HG02588 (cell line): ENCODE data around the gene EPHB1.
"Not testable (repeated sequence)": the region's sequence is repeated elsewhere in the genome, so short reads cannot be mapped to it uniquely, and the experiment has no call there.

ENCODE experiments used
- ATAC-seq: cut with Tn5 transposase; IDR thresholded peaks from one replicate; pipeline ENCODE4 v1.9.1; 2021; ENCODE audit warnings: mild to moderate bottlenecking, moderate library complexity; ENCODE audit not compliant: unreplicated experiment

EPHB1 gene

DNA sequence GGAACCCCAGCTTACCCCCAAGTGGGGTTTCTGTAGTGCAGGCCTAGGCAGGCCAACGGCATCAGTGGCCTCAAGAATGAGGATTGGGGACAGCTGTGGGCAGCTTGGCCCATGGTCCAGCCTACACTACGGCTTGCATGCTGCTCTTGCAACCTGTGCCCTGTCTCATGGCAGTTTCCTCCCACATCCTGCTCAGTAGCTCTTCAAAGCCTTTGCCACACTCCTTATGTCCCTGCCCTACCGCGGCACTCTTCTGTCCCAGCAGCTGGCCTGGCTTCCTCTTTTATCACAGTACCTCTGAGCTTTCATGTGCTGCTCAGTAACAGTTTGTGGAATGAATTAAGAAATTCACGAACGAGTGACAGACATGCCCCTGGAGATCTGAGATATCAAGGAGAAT is 431.0 kb downstream of the EPHB1 start:
- peak; percentile 61 for ATAC-seq

DNA sequence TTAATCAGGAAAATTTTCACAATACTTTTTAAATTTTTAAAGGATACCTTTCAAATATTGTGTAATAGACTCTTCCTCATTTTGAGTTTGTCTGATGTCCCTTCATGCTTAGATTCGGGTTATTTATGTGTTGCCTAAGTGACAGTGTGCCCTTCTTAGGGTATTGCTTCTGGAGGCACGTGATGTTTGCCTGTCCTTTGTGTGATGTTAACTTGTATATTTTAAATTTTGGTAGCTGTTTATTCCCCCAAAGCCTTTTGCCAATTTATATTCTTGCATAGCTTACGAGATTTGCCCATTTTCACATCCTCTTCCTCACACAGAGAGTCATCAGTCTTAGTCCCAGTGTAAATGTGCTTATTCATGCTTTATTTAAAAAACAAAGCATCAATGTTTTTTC is 433.1 kb downstream of the EPHB1 start:
- ATAC-seq, result no peak

DNA sequence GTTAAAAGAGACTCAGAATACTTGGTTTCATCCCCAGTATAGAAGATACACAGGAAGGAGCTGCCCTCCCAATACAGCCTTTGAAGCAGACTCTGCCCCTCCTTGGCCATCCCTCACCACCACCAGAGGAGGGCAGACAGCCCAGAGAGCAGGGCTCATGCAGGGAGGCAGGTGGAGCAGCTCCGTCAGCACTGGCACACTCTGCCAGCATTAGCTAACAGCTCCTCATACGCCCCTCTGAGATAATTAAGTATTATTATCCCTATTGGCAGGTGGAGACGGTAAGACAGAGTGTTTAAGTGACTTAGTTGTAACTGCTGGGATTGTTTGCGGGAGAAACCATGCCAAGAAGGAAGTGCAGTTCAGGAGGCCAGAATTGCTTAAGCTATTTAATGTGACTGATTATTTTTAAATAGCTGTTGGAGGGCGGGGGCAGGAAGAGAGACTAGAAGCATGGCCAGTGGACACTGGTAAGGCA is 434.0 kb downstream of the EPHB1 start:
- ATAC-seq, result no peak

DNA sequence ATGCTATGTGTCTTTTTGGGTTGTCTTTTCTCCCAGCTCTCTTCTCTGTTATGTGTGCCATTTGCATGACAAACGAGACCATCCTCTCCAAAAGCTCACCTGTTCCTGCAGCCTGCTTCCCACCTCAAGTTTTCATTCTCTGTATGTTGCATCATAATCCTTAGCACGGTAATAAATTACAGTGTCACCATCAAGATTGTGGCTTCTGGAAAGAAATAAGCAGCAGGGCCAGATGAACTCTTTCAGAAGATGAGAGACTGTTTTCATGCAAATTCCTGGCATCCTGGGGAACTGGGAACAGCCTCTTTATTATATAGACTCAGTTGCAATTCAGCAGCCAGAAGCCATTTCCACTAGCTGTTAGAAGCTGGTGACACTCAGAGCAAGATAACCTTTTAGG is 436.7 kb downstream of the EPHB1 start:
- no peak for ATAC-seq

DNA sequence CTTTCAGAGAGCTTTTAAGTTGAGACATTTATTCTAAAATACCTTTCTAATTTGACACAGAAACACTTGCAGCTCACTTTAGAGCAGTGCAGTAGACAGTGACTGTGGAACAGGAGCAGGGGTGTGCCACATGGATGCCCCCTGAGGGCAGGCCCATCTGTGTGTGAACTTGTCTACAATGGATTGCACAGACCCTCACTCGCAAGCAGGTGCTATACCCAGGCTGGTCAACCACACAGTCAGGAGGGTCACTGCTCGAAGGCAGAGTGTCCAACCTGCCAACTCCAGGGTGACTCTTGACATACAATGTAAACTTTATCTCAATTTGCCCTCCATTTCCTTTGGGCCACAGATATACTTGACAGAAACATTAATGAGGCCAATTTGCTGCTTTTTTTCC is 437.2 kb downstream of the EPHB1 start:
- no peak for ATAC-seq

DNA sequence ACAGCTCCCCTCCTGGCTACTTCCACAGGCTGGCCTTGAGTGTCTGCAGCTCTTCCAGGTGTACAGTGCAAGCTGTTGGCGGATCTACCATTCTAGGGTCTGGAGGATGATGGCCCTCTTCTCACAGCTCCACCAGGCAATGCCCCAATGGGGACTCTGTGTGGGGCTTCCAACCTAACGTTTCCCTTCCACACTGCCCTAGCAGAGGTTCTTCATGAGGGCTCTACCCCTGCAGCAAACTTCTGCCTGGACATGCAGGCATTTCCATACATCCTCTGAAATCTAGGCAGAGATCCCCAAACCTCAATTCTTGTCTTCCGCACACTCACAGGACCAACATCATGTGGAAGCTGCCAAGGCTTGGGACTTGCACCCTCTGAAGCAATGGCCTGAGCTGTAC is 438.4 kb downstream of the EPHB1 start:
- not testable (repeated sequence) for ATAC-seq

DNA sequence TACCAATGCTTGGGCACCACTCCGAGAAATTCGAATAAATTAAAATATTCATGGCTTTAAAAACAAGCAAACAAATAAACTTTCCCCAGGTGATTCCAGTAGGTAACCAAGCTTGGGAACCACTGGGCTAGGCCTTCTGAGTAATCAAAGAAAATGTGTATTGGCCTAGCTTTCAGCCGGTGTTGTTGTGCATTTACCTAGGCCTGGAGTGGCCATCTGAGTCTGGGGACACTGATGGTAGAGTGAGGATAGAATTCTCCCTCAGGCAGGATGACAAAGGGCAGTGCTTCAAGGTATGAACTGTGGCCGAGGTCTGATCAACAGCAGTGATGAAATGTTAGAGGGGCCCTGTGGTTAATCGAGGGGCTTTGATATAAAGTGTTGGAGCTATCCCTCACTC is 440.5 kb downstream of the EPHB1 start:
- ATAC-seq, result no peak

DNA sequence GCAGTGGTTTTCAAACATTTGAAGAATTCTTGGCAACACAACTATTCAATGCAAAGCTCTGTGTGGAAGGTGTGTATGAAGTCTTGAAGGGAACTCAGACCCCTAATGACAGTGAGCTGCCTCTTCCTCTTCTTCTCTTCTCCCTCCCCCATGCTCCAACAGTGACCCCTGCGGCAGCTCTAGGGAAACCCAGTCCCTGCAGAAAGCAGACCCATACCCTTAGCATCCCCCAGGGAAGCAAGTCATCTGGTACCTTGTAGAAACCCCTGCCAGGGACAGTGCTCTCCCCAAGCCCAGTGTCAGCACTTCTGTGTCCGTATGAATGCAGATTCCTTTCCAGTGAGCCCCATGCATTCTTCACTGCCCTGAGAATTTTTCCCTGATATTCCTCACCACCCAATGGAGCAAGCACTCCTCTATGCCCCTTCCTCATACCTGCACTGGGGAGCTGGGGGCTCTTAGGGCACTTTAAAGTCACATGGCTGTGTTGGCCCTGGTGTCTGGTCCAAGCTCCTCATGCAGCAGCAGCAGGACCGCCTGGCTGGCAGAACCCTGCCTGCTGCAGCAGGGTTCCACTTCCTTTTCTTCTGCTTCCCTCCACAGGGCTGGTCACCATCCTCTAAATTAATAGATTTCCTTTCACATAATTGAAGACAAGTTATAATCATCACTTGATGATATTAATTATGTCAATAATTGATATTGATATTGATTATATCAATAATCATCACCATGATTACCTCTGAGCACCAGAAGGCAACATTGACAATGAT is 442.5 kb downstream of the EPHB1 start:
- ATAC-seq, result no peak

DNA sequence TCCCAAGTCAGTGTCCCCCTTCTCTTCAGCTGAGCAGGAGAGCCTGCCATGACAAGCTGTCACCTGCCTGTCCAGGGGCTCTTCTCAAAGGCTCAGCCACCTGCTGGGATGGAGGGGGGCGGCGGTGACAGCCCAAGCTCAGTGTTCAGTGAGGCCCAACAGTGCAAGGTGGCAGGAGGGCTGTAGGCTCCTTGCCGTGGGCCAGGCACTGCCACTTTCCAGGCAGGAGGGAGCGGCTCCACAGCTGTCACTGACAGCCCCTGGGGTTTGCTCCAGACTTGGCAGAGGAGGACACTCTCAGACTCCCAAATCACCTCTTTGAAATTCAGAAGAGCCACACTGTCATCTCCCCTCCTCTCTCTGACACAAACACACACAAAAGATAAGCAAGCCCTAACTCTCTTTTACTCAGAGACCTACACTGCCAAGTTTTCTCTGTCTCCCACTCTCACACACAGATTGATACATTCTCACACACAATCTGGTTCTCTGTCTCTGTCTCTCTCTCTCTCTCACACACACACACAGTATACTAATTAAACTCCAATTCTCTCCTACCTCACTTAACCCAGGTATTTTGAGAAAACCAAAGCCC is 443.3 kb downstream of the EPHB1 start:
- ATAC-seq, result no peak

DNA sequence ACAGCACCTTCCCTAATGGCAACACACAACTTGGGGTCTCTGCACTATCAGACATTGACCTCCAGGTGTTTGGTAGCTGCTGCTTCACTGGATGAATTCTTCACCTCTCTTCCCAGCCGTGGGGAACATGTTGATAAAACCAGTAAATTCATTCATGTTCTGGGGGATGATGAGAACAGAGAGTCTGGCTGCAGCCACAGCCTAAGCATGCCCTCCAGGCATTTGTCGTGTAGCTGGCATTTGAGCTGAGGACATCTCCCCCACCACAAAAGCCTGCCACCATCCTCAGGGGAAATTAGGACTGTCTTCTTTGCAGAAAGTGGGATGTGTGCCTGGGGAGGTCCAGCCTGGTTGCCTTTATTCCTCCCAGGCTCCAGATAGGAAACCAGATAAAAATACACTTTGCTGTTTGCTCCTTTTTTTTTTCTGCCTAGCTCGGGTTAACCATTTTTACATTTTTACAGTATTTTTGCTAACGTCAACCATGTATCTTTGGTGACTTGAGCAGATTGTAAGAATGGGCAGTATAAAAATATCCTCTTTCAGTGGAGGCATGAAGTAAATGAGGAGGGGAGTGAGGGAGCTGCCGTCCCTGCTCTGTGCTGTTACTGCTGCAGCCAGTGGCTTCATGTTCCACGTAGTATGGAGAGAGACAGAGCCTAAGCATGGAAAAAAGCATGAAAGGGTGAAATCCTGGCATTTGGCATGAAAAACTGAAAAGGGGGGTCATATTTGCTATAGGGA is 444.0 kb downstream of the EPHB1 start:
- no peak for ATAC-seq

DNA sequence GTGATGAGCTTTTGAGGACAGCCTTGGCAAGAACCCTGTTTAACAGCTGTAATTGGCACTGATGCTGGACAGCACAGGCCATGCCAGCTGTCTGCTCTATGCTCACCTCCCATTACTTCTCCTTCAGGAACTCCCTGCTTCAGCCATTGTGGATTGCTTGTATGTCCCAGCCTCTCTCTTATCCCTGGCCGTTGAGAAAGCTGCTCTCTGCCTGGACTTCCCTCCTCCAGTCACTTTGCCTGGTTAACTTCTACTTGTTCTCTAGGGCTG is 444.5 kb downstream of the EPHB1 start:
- no peak for ATAC-seq

DNA sequence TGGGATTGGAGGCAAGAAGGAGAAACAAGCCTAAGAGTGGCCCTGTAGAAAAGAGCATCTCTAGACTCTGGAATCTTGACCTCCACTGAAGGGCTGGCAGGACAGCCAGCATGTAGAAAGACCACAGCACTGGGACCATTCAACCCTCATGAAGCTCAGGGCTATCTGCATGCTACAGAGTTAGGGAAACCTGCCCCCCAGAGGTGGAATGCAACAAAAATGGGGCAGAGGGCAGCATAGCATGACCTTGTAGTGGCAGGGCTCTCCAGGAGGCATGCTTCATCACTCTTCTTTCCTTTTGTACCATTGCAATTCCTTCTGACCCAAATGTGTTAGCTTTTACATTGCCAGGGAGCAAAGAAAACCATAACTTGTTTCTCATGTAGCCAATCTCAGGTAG is 445.4 kb downstream of the EPHB1 start:
- ATAC-seq, result peak; percentile 74

DNA sequence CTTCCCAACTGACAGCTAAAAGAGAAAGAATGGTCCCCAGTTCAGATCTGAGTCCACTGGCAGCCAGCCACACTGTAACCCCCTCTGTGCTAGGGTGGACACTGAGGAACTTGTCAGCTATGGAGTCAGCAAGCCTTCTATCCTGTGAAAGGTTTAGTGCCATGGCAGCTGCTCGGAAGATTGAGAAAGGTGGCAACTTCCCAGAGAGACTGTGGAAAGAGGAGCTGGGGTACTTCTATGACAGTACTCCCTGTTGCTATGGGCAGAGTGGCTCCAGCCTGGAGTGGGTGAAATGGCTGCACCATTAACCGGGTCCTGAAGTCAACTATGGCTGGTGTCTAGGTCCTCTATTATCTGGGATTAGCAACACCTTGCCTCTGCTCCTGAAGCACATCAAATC is 447.2 kb downstream of the EPHB1 start:
- no peak for ATAC-seq

DNA sequence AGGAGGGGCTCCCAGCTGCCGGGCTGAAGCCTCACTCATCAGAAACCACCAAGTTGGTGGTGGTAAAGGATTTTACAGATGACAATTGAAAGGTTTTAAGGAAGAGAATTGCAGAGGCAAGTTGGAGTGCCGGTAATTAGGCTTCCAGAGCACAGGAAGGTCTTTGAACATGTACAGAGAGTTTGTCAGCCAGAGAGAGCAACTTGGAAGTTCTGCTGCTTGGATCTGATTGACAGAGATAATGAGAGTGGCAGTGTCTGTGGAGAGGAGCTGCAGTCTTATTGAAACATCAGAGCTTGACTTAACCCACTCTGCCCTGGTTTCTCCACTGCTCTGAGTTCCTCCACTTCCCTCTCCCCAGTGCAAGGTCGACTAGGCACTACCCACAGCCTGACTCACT is 448.6 kb downstream of the EPHB1 start:
- ATAC-seq, result no peak

DNA sequence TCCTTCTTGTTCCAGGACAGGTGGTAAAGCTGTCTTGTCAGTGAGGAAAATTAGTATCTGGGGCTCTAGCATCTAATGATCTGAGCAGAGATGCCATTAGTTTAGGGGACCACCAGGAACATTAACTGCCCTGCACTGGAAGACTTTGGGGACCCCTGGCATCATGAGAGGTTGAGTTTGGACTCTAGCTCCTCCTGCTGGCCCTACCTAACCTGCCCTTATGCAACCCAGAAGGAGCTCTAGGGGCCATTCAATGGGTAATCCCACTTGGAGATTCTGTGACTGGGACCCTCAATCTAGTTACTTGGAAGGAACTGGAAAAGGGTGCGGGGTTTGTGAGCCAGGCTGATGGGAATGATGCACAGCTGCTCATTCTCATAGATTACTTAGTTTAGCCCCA is 451.0 kb downstream of the EPHB1 start:
- no peak for ATAC-seq

DNA sequence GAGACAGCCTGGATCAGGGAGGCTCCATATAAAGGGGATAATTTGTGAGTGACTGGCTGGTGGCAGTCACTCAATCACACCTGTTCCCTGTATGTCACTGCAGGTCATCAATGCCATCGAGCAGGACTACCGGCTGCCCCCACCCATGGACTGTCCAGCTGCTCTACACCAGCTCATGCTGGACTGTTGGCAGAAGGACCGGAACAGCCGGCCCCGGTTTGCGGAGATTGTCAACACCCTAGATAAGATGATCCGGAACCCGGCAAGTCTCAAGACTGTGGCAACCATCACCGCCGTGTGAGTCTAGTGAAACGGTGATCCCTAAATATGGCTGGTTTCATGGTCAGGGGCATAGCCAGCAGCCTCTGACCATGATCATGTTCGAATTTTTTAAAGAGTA is 453.2 kb downstream of the EPHB1 start:
- no peak for ATAC-seq

DNA sequence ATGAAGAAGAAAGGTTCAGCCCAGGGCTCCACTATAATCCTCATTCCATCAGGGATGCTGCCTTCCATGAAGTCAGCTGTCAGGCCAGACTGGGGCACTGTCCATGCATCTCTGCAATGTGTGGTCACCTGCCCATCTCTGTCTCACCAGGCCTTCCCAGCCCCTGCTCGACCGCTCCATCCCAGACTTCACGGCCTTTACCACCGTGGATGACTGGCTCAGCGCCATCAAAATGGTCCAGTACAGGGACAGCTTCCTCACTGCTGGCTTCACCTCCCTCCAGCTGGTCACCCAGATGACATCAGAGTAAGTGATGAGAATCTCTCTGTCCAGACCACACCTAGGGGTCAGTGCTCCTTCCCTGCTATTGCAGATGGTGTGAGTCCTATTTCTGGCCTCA is 454.1 kb downstream of the EPHB1 start:
- ATAC-seq, result no peak

DNA sequence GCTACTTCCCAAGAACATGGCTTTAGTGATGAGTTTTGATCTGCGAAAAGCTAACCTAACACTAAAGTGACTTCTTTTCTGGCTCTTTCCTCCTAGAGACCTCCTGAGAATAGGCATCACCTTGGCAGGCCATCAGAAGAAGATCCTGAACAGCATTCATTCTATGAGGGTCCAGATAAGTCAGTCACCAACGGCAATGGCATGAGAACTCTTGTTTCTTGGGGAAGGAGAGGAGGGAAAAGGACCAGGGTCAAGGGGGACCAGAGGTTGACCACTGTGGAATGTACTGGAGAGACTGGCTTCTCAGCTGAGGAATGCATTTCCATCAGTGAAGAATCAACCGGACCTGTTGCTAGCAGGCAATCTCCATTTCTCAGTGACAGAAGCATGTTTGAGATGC is 463.9 kb downstream of the EPHB1 start:
- ATAC-seq, result no peak

DNA sequence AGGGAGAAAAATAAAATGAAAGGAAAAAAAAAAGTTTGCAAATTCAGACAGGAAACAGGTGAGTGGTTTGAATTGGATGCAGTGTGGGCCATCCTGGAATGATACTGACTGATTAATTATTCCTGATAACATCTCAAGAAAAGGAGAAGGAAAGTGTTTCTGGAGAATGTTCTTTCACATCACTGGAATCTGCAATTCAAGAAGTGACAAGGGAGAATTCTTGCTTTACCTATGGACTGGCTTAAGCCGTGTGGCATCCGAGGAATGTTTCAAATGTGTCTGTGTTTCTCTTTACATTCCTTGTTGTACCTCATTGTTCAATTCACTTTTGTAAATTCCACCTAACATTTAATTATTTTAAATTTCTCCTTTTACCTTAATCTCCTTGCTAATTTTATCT is 465.0 kb downstream of the EPHB1 start:
- no peak for ATAC-seq

DNA sequence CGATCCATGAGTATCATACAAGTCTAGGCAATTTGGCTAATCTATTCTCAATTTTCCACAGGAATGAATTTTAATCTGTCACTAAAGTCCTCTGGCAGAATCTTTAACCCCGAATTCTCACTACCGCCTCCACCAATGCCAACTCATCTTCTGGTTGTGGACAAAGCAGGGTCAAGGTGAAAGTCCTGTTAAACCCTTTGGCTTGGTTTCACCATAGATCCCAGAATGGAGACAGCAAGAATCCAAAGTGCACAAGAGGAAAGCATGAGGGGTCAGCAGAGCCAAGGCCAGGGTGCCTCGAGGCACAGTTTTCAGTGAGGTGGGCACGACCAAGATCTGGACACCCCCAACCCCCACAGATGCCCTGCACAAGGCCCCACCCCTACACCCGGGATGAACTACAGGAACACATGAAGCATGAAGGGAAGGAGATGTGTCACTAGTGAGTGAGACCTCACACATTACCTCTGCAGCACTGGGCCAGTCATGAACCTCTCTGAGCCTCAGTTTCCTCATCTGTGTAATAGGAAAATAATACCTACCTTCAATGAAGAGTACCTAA is 466.2 kb downstream of the EPHB1 start:
- no peak for ATAC-seq

DNA sequence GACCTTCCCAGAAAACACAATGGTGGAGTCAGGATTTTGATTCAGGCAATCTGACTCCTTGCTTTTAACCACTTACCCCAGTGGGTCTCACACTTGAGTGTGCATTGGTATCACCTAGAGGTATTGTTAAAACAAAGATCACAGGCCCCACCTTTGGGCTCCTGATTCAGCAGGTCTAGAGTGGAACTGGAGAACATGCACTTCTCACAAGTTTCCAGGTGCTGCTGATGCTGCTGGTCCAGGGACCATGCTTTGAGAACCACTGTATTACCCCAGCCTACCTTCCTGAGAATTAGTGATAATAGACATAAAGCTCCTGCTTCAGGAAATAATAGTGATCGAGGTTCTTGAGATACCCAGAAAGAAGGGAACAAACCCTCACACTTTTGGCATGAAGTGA is 466.9 kb downstream of the EPHB1 start:
- no peak for ATAC-seq

DNA sequence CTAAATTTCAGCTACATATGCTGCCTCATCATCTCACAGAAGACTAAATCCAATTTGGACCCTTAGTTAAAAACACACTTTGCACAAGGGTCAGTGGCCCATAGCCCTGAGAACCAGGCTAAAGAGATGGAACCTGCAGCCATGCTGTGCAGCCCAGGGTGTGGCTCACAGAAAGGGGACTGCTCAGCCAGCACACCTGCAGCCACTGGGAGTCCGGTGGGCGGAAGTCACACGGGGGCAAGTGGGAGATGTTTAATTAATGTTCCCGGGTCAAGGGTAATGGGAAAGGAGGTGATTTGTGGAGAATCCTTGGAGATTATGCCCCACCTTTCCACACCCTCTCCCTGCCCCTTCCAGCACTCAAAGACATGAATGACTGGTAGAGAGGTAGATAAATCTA is 467.4 kb downstream of the EPHB1 start:
- no peak for ATAC-seq
